Measurements from ENCODE around the gene GJB4.

DNA sequence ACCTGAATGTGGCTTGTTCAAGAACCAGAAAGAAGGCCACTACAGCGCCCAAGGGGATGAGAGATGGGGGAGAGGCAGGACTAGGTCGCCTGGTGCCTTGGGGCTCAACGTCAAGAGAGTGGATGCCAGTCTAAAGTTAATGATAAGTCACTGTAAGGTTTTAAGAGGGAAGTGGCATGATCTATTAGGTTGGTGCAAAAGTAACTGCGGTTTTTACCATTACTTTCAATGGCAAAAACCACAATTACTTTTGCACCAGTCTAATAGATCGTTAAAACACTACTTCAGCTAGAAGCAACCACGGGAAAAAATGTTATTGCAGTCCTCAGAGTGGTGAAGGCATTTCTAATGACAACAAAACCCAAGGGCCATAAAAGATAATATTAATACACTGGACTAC lies 18.8 kb downstream of the GJB4 start:
- TF ChIP-seq CTCF (IDR thresholded peaks at IDR 0.05) (no peak), JUN (IDR thresholded peaks at IDR 0.05) (no peak), MAFK (IDR thresholded peaks at IDR 0.05; ENCODE audit: partially characterized antibody) (no peak), POLR2A (IDR thresholded peaks at IDR 0.05; ENCODE audit: low read length) (no peak), ELK1 (IDR thresholded peaks at IDR 0.05; ENCODE audit: low read depth, low read length) (no peak), HDAC2 (IDR thresholded peaks at IDR 0.05) (no peak), POLR2AphosphoS2 (conservative IDR thresholded peaks at IDR 0.05; ENCODE audit: low read length) (no peak), EP300 (IDR thresholded peaks at IDR 0.05) (no peak), PHF8 (IDR thresholded peaks at IDR 0.05; ENCODE audit: borderline replicate concordance, low read depth) (no peak), KDM1A (IDR thresholded peaks at IDR 0.05; ENCODE audit: low read depth) (no peak), CHD4 (IDR thresholded peaks at IDR 0.05; ENCODE audit: borderline replicate concordance) (no peak), GATA3 (IDR thresholded peaks at IDR 0.05; ENCODE audit: borderline replicate concordance) (no peak), EHMT2 (IDR thresholded peaks at IDR 0.05; ENCODE audit: low read depth) (no peak)
- TF ChIP-seq, protein P1, sequence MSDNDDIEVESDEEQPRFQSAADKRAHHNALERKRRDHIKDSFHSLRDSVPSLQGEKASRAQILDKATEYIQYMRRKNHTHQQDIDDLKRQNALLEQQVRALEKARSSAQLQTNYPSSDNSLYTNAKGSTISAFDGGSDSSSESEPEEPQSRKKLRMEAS (IDR thresholded peaks at IDR 0.05), result no peak

Data from A549 (cell line).